ENCODE data around the gene COL9A2.

- TF ChIP-seq CTCF (conservative IDR thresholded peaks at IDR 0.05; ENCODE audit: low read length): no peak
- TF ChIP-seq EZH2phosphoT487 (IDR thresholded peaks at IDR 0.05; ENCODE audit: borderline replicate concordance, low read depth, low read length): no peak
Measured at GRCh38 chr1:40291293-40291692, 25.8 kb downstream of the COL9A2 start.
